Glomerular endothelial cell (primary cell): ENCODE data around the gene KIAA0586. TPM values are rescaled to one million over a fixed set of nuclear protein-coding genes. Genes with fewer than 3 reads are reported as not detected.
"Not testable (repeated sequence)": the region's sequence is repeated elsewhere in the genome, so short reads cannot be mapped to it uniquely, and the experiment has no call there.

ENCODE experiments used
- DNase-seq: peaks from one replicate; pipeline ENCODE4 v3.0.0-alpha.2; 2011; ENCODE audit warnings: low read depth, low spot score; ENCODE audit errors: extremely low read depth
- total RNA-seq: library from RNA; depleted of rRNA; stranded (reverse); fragments of >200 nt; gene quantifications from 2 replicates; pipeline ENCODE4 v1.2.3, GENCODE V29; 2015

Gene KIAA0586
- total RNA-seq, 1 donor from 2014 or later: 20.2 TPM

GRCh38 chr14:58588321-58588720 lies 160.8 kb downstream of the KIAA0586 start:
- not testable (repeated sequence) for DNase-seq

GRCh38 chr14:58593977-58594376 lies 166.5 kb downstream of the KIAA0586 start:
- DNase-seq: no peak

- no peak for DNase-seq
Observed at GRCh38 chr14:58597041-58597440, 169.5 kb downstream of the KIAA0586 start.

GRCh38 chr14:58598028-58598803 lies 170.7 kb downstream of the KIAA0586 start:
- no peak for DNase-seq

GRCh38 chr14:58598804-58599525 lies 171.4 kb downstream of the KIAA0586 start:
- no peak for DNase-seq

- DNase-seq: no peak
Observed at GRCh38 chr14:58599707-58600106, 172.2 kb downstream of the KIAA0586 start.

Other genes starting within 250 kb of the KIAA0586 start
- 64.2 and 67.0 TPM in 2 replicates for gene ACTR10, start 227.6 kb upstream of the KIAA0586 start, total RNA-seq
- gene PSMA3, start 182.9 kb upstream of the KIAA0586 start, total RNA-seq: 171 and 192 TPM in 2 replicates
- 7.0 and 16.0 TPM in 2 replicates for gene ARID4A, start 129.2 kb upstream of the KIAA0586 start, total RNA-seq
- not detected in 2 replicates for gene TOMM20L, start 31.8 kb upstream of the KIAA0586 start, total RNA-seq
- gene TIMM9, start 188 bp upstream of the KIAA0586 start, total RNA-seq: 32.3 and 37.7 TPM in 2 replicates
- gene DACT1, start 210.2 kb downstream of the KIAA0586 start, total RNA-seq: 1.2 and 4.3 TPM in 2 replicates